ENCODE measurements around the gene MRI1. TPM values are rescaled to one million over a fixed set of nuclear protein-coding genes. Genes with fewer than 3 reads are reported as not detected.

Gene MRI1
- total and polyA plus RNA-seq, 2 donors from 2014 or later, result 18.8 to 46.5 TPM

DNA sequence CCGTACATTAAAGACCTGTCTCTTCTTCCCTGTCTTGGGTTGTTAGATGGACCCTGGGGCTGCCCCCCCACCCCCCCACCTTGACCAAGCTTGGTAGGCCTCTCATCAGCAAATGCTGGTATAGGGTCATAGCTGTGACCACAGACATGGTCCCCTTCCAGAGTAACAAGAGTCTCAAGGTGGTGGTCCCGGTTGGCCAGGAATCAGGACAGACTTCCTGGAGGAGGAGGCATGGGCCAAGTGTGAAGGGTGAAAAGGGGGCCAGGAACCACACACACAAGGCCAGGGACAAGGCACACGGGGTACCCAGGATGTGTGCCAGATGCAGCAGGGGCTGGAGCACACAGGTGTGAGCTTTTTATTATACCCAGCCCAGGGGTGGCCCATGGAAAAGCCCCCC lies 1.1 kb upstream of the MRI1 start:
- TF ChIP-seq, protein P1, sequence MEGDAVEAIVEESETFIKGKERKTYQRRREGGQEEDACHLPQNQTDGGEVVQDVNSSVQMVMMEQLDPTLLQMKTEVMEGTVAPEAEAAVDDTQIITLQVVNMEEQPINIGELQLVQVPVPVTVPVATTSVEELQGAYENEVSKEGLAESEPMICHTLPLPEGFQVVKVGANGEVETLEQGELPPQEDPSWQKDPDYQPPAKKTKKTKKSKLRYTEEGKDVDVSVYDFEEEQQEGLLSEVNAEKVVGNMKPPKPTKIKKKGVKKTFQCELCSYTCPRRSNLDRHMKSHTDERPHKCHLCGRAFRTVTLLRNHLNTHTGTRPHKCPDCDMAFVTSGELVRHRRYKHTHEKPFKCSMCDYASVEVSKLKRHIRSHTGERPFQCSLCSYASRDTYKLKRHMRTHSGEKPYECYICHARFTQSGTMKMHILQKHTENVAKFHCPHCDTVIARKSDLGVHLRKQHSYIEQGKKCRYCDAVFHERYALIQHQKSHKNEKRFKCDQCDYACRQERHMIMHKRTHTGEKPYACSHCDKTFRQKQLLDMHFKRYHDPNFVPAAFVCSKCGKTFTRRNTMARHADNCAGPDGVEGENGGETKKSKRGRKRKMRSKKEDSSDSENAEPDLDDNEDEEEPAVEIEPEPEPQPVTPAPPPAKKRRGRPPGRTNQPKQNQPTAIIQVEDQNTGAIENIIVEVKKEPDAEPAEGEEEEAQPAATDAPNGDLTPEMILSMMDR (IDR thresholded peaks at IDR 0.05; ENCODE audit: borderline replicate concordance, extremely low read depth, insufficient read depth), result no peak

DNA sequence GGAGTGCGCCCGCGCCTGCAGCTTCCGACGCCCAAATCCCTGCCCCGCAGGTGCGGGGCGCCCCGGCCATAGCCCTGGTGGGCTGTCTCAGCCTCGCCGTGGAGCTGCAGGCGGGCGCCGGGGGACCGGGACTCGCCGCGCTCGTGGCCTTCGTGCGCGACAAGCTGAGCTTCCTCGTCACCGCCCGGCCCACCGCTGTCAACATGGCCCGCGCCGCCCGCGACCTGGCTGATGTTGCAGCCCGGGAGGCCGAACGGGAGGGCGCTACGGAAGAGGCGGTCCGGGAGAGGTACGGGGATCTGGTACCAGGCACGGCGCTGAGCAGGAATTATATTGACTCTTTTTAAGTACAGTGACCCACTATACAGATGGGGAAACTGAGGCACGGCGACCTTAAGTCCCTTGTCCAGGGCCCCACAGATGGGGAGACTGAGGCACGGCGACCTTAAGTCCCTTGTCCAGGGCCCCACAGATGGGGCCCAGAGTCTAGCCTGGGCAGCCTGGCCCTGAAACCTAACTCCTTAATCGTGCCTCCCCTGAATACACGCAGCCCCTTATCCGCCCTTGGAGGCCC lies 586 bp downstream of the MRI1 start:
- H3K9ac ChIP-seq (ENCODE audit: low read length in 3 of 3), result peak overlapping the region; percentile 18 to 75 (median 39)
- H3K9me3 ChIP-seq (ENCODE audit: control insufficient read depth in 2 of 3, insufficient read depth in 1 of 3, low read length in 3 of 3), result no peaks in the 10 kb centered on the region
- H3K27me3 ChIP-seq (ENCODE audit: control insufficient read depth, insufficient read depth, low read length), result no peaks in the 10 kb centered on the region
- TF ChIP-seq, protein P1 (IDR thresholded peaks at IDR 0.05; ENCODE audit: borderline replicate concordance, extremely low read depth, insufficient read depth), result no peak
- peaks cover 0 to 14% (median 13%) of the 10 kb centered on the region in 3 donors for H3K4me1 ChIP-seq (ENCODE audit: control insufficient read depth in 2 of 3, insufficient read depth in 2 of 3, low read depth in 1 of 3, low read length in 3 of 3)
- H3K36me3 ChIP-seq (ENCODE audit: control insufficient read depth in 2 of 3, insufficient read depth in 3 of 3, low read length in 3 of 3), result peaks cover 2 to 8% (median 3%) of the 10 kb centered on the region in 3 donors
- intact Hi-C loops (cut with DNase I), result no loop called here
- peak overlapping the region; percentile 4 to 57 for H3K27ac ChIP-seq (ENCODE audit: low read depth in 2 of 2, low read length in 2 of 2)
- H3K4me3 ChIP-seq (ENCODE audit: low read length in 3 of 3), result peak overlapping the region; percentile 50 to 79 (median 73)
- peak in 4 of 5 donors; percentile 22 to 83 (median 54) for DNase-seq
- FAIRE-seq, result no peak

More for the DNA sequence above, 1.1 kb upstream of the MRI1 start:
- Histone ChIP-seq H3K9ac (ENCODE audit: low read length in 3 of 3) (no peak overlapping the region), H3K36me3 (ENCODE audit: control insufficient read depth in 2 of 3, insufficient read depth in 3 of 3, low read length in 3 of 3) (peaks cover 2 to 11% (median 11%) of the 10 kb centered on the region in 3 donors), H3K27ac (ENCODE audit: low read depth in 2 of 2, low read length in 2 of 2) (no peak overlapping the region), H3K4me1 (ENCODE audit: control insufficient read depth in 2 of 3, insufficient read depth in 2 of 3, low read depth in 1 of 3, low read length in 3 of 3) (peaks cover 0 to 9% (median 8%) of the 10 kb centered on the region in 3 donors), H3K27me3 (ENCODE audit: control insufficient read depth, insufficient read depth, low read length) (no peaks in the 10 kb centered on the region), H3K4me3 (ENCODE audit: low read length in 3 of 3) (no peak overlapping the region), H3K9me3 (ENCODE audit: control insufficient read depth in 2 of 3, insufficient read depth in 1 of 3, low read length in 3 of 3) (no peaks in the 10 kb centered on the region)
- FAIRE-seq (no peak), DNase-seq (peak in 1 of 5 donors; percentile 51)
- intact Hi-C loops (cut with DNase I), result no loop called here

- intact Hi-C loops (cut with DNase I), result no loop called here
- FAIRE-seq (no peak), DNase-seq (peak in 2 of 5 donors; percentile 19 to 46)
- peak overlapping the region in 2 of 3 donors; percentile 39 to 75 for H3K9ac ChIP-seq (ENCODE audit: low read length in 3 of 3)
- TF ChIP-seq, protein P1 (IDR thresholded peaks at IDR 0.05; ENCODE audit: borderline replicate concordance, extremely low read depth, insufficient read depth), result no peak
- no peaks in the 10 kb centered on the region for H3K9me3 ChIP-seq (ENCODE audit: control insufficient read depth in 2 of 3, insufficient read depth in 1 of 3, low read length in 3 of 3)
- peaks cover 0 to 7% (median 3%) of the 10 kb centered on the region in 3 donors for H3K36me3 ChIP-seq (ENCODE audit: control insufficient read depth in 2 of 3, insufficient read depth in 3 of 3, low read length in 3 of 3)
- H3K27ac ChIP-seq (ENCODE audit: low read depth in 2 of 2, low read length in 2 of 2), result peak overlapping the region; percentile 4 to 57
- H3K4me1 ChIP-seq (ENCODE audit: control insufficient read depth in 2 of 3, insufficient read depth in 2 of 3, low read depth in 1 of 3, low read length in 3 of 3), result peaks cover 0 to 16% (median 15%) of the 10 kb centered on the region in 3 donors
- H3K27me3 ChIP-seq (ENCODE audit: control insufficient read depth, insufficient read depth, low read length), result no peaks in the 10 kb centered on the region
- H3K4me3 ChIP-seq (ENCODE audit: low read length in 3 of 3), result peak overlapping the region; percentile 50 to 79 (median 73)
These were observed 1.2 kb downstream of the MRI1 start for GRCh38 chr19:13765395-13766094.
